Adipocyte (in vitro differentiated cells): ENCODE measurements around the gene UBXN10.
"Not testable (repeated sequence)": the region's sequence is repeated elsewhere in the genome, so short reads cannot be mapped to it uniquely, and the experiment has no call there.

Experiments used
- DNase-seq: peaks from one replicate; pipeline ENCODE4 v3.0.0-alpha.2; 2015; ENCODE audit warnings: low read depth
- H3K27me3 ChIP-seq: replicated peaks from 2 replicates; pipeline ENCODE4 v1.7.0; 2013; ENCODE audit warnings: mild to moderate bottlenecking, low read length, moderate library complexity; ENCODE audit not compliant: control insufficient read depth, insufficient read depth
- H3K36me3 ChIP-seq: 2 replicates; pipeline ENCODE4 v1.7.0; 2013; ENCODE audit warnings: low read length, mild to moderate bottlenecking, moderate library complexity; ENCODE audit not compliant: control insufficient read depth, insufficient read depth, severe bottlenecking
- H3K4me1 ChIP-seq: 2 replicates; pipeline ENCODE4 v1.7.0; 2013; ENCODE audit warnings: mild to moderate bottlenecking, low read length, moderate library complexity; ENCODE audit not compliant: control insufficient read depth, insufficient read depth
- H3K4me3 ChIP-seq: 2 replicates; pipeline ENCODE4 v1.7.0; 2013; ENCODE audit warnings: mild to moderate bottlenecking, low read length, moderate library complexity
- H3K9ac ChIP-seq: 2 replicates; pipeline ENCODE4 v1.7.0; 2013; ENCODE audit warnings: mild to moderate bottlenecking, low read length, moderate library complexity
- H3K9me3 ChIP-seq: 2 replicates; pipeline ENCODE4 v1.7.0; 2013; ENCODE audit warnings: mild to moderate bottlenecking, low read length, moderate library complexity; ENCODE audit not compliant: control insufficient read depth

Gene UBXN10

DNA sequence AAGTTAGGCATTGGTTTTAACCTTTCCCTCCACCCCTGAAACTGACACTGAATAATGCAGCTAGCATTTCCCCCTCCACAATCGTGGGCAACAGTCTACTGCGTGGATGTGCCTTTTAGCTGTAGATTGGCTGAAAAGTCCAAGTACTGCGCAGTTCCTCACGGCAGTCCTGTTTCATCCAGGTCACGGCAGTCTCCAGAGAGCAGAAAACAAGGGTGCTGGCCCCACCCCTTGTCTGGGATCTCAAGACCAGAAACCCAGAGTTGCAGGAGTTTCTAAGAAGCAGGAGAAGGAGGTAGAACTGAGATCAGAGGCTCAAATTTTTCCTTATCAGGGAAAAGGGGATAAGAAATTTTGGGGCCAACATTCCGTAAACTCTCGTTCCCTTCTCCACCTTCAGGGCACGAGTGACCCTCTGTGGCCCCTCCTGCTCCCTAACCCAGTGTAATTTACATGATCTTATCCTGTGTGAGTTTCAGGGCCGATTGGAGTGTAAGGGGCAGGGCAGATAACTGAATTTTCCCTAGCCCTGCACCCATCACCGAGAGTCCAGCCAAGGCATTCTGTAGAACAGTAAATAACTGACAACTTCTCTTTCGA lies 26.3 kb downstream of the UBXN10 start:
- Histone ChIP-seq H3K9me3 (peaks cover 6% of the 10 kb centered on the region), H3K9ac (peak overlapping the region; percentile 17)

DNA sequence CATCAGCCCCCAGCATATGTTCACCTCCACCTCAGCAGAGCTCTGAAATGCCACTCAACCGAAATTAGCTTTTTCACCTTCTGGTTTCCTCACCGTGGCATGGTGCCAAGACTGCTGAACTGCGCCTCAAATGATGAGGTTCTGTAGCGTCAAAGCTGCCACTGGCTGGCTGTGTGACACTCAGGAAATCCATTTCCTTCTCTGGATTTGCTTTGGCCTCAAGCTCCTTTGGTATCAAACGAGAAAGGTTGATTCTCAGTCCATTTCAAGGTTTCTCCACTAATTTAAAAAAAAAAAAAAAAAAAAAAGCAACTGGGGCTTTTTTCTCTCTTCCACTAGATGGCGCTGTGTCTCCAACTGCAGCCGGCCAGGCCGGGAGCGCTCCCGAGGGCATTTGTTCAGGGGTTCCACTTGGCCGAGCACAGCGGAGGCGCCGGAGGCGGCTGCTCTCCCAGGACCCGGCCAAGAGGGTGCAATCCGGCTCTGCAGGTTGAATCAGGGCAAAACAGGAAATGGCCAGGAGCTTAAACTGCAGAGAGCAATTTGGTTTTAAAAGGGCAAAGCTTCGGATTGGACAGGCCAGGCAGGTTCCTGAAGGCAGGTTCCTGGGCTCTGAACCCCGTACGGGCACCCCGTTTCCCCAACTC lies 26.9 kb downstream of the UBXN10 start:
- Histone ChIP-seq H3K9me3 (peaks cover 6% of the 10 kb centered on the region), H3K4me3 (no peak overlapping the region), H3K36me3 (no peaks in the 10 kb centered on the region), H3K27me3 (peaks cover 31% of the 10 kb centered on the region), H3K9ac (no peak overlapping the region), H3K4me1 (peaks cover 25% of the 10 kb centered on the region)
- DNase-seq = peak; percentile 83

More for the DNA sequence above, 26.3 kb downstream of the UBXN10 start:
- H3K27me3 ChIP-seq = peaks cover 27% of the 10 kb centered on the region
- peaks cover 25% of the 10 kb centered on the region for H3K4me1 ChIP-seq
- H3K4me3 ChIP-seq = no peak overlapping the region
- DNase-seq = no peak
- H3K36me3 ChIP-seq = no peaks in the 10 kb centered on the region

DNA sequence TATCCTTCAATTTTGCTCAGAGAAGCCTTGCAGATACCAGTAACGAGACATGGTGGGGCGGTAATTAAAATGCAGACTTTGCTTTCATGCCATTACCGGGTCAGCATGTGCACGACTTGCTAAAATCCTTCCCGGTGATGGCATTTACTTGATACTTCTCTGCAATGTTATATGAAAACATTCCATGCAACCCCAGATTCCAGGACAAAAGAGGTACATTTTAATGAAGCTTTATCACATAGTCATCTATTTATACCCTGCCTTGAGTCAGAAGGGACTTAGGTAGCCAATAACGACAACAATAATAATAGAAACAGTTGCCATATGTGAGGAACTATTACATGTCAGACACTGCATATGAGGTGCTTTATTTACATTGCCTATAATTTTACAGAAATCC lies 29.8 kb downstream of the UBXN10 start:
- Histone ChIP-seq H3K36me3 (no peaks in the 10 kb centered on the region), H3K9me3 (peaks cover 6% of the 10 kb centered on the region), H3K4me1 (peaks cover 24% of the 10 kb centered on the region), H3K9ac (no peak overlapping the region), H3K27me3 (peaks cover 33% of the 10 kb centered on the region), H3K4me3 (no peak overlapping the region)
- peak; percentile 12 for DNase-seq

DNA sequence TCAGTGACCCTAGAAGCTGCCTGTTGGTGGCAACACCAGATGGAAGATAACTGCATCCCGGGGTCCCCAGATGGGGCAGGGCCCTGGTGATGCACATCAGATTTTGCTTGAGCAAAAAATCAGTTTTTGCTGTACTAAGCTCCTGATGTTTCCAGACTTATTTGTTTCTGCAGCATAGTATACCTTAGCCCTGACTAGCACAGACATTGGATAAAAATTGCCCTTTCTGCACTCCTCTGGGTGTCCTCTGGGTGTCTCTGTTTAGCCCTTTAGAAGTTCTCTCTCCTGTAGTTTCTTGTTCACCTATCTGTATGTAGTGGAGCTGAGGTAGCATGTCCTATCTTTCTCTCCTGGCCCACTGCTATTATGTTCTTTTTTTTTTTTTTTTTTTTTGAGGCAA lies 30.7 kb downstream of the UBXN10 start:
- Histone ChIP-seq H3K9me3 (peaks cover 6% of the 10 kb centered on the region), H3K9ac (no peak overlapping the region), H3K27me3 (peaks cover 33% of the 10 kb centered on the region), H3K4me1 (peaks cover 20% of the 10 kb centered on the region), H3K4me3 (no peak overlapping the region), H3K36me3 (no peaks in the 10 kb centered on the region)
- DNase-seq = no peak

DNA sequence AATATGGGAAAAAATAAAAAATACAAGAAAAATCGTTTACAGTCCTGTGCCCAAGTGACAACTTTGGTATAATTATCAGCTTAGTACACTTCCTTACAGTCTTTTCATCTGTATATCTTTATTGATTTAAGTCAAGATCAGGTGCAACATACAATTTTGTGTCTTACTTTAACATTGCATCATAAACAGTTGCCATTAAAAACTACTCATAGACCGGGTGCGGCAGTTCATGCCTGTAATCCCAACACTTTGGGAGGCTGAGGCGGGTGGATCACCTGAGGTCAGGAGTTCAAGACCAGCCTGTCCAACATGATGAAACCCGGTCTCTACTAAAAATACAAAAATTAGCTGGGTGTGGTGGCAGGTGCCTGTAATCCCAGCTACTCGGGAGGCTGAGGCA lies 33.2 kb downstream of the UBXN10 start:
- H3K27me3 ChIP-seq = peaks cover 45% of the 10 kb centered on the region

DNA sequence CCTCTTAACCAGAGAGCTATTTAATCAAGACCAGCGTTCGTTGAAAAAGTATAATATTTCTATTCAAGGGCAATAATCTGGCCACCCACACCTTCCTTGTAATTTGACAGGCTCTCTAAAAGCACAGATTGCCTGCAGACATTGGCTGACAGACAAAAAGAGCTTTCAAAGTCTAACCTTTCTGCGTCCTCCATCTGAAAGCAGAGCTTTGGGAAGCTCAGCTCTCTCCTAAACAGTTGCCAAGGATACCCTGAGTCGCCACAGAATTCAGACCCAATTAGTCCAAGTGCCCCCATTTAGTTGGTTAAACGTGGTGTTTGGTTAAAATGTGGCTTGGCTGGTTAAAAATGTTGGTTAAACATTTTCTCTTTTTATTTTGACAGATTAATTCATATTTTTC lies 34.1 kb downstream of the UBXN10 start:
- Histone ChIP-seq H3K27me3 (peaks cover 46% of the 10 kb centered on the region), H3K4me1 (peaks cover 11% of the 10 kb centered on the region), H3K9ac (no peak overlapping the region), H3K9me3 (peaks cover 6% of the 10 kb centered on the region), H3K36me3 (no peaks in the 10 kb centered on the region), H3K4me3 (no peak overlapping the region)
- no peak for DNase-seq

More for the DNA sequence above, 33.2 kb downstream of the UBXN10 start:
- DNase-seq, H3K4me3 ChIP-seq, H3K9me3 ChIP-seq, H3K36me3 ChIP-seq, H3K9ac ChIP-seq: not testable (repeated sequence)
- H3K4me1 ChIP-seq = peaks cover 11% of the 10 kb centered on the region

DNA sequence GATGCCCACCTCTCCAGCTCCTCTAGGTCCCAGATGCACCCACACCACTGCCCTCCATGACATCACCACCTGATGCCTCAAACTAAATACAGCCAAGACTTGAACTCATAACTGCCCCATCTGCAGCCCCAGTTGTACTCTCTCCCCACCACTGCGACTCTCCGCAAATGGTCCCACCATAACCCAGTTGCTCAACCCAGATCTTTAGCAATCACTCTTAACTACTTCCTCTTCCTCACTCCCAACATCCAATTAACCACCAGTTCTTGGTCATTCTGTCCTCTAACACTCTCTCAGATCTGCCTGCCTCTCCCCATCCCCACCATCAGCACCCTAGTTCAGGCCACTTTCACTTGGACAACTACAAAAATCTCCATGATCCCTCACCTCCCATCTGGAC lies 37.2 kb downstream of the UBXN10 start:
- Histone ChIP-seq H3K4me3 (no peak overlapping the region), H3K27me3 (peaks cover 51% of the 10 kb centered on the region)
- DNase-seq = no peak

DNA sequence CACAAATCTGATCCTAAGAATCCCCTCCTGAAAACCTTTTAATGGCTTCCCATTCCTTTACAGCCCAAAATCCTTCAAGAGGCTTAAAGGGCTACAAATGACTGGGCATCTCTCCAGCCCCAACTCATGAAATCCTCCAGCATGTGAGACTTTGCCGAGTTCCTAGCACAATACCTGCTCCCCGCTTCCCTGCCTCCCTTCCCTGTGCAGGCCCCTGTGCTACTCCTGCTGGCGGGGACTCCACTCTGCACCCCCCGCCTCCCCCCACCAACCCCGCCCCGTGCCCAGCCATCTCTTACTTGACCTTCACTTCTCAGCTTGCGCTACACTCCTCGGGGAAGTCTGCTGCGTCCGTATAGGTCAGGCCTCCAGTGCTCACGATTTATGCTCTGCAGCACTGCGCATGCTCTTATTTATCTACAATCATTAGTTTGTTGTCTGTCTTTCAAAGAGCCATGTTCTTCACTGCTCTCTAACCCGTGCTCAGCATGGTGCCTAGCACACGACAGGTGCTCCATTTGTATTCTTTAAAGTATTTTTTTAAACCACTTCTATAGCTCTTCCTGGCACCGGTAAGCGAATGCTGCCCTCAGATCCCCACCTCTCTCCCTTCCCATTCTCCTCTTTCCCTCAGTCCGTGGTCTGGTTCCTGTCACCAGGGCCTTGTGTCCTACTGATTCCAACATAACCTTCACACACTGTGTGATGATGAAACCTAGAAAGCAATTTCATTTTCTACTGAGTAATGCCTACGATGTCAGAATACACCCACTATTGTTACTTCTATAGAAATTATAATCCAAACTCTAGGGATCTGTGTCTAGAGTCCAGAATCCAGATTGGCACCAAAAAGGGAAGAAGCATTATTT lies 37.9 kb downstream of the UBXN10 start:
- peaks cover 11% of the 10 kb centered on the region for H3K4me1 ChIP-seq
- no peak overlapping the region for H3K4me3 ChIP-seq
- H3K36me3 ChIP-seq = no peaks in the 10 kb centered on the region
- H3K9ac ChIP-seq = no peak overlapping the region
- peaks cover 55% of the 10 kb centered on the region for H3K27me3 ChIP-seq
- no peaks in the 10 kb centered on the region for H3K9me3 ChIP-seq
- DNase-seq = no peak

More for the DNA sequence above, 37.2 kb downstream of the UBXN10 start:
- Histone ChIP-seq H3K4me1 (peaks cover 11% of the 10 kb centered on the region), H3K9me3 (no peaks in the 10 kb centered on the region), H3K36me3 (no peaks in the 10 kb centered on the region), H3K9ac (no peak overlapping the region)

DNA sequence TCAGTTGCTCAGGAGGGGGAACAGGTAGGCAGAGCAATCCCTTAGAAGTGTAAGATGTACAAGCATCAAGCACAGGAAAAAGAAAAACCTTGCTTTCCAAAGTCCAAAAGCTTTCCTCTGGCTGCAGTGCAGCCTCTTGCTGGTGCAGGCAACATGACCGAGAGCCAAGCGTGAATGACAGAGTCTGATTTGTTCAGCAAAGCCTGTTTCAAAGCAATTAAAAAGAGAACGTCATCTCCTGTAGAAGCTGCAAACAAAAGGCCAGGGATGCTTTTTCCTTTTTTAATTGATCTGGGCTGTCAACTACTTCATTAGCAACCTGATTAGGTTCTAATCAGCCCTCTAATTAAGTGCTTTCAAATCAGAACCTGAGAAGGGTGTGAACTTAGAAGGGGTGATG lies 38.6 kb downstream of the UBXN10 start:
- Histone ChIP-seq H3K9ac (no peak overlapping the region), H3K4me1 (peaks cover 11% of the 10 kb centered on the region), H3K36me3 (no peaks in the 10 kb centered on the region), H3K4me3 (no peak overlapping the region), H3K9me3 (no peaks in the 10 kb centered on the region), H3K27me3 (peaks cover 61% of the 10 kb centered on the region)
- no peak for DNase-seq

DNA sequence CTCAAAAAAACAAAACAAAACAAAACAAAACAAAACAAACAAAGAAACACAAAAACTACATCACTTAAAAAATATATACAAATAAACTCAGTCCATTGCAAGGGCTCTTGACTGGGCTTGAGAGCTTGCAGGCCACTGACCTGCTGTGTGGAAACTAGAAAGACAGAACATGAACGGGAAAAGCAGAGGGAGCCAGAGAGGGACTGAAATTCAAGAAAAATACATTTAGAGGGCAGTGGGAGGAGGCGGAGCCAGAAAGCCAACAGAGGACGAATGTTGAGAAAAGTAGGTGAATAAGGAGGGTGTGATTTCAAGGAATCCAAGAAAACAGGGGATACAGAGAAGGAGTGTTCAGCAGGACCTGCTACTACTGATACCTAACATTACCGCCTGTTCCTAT lies 41.8 kb downstream of the UBXN10 start:
- H3K9me3 ChIP-seq = no peaks in the 10 kb centered on the region
- H3K4me1 ChIP-seq = peaks cover 4% of the 10 kb centered on the region
- peaks cover 54% of the 10 kb centered on the region for H3K27me3 ChIP-seq
- no peak overlapping the region for H3K4me3 ChIP-seq
- H3K9ac ChIP-seq = no peak overlapping the region
- DNase-seq = no peak
- no peaks in the 10 kb centered on the region for H3K36me3 ChIP-seq

DNA sequence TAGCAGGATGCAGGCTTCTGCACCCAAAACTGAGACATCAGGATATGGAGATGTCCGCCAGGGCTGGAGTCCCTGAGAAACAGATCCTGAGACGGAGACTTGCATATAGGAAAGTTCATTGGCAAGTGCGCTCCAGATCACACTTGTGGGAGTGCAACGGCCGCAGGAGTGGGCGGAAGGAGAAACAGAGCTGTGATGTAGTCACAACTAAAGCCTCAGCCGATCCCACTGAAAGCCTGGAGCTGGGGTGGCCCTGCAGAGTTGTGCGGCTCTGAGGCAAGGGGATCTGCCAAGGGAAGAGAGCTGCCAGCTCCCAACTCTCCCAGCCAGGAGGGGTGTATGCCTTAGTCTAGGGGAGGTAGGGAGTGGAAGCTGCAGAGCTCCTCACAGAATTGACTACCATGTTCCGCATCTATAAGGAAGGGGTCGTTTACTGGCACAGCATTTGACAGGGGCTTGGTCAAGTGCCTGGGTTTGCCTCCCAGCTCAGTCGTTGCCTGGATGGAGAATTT lies 42.5 kb downstream of the UBXN10 start:
- Histone ChIP-seq H3K9ac (no peak overlapping the region), H3K27me3 (peaks cover 54% of the 10 kb centered on the region)
- DNase-seq = no peak

More for the DNA sequence above, 42.5 kb downstream of the UBXN10 start:
- Histone ChIP-seq H3K36me3 (no peaks in the 10 kb centered on the region), H3K4me1 (peaks cover 1% of the 10 kb centered on the region), H3K9me3 (no peaks in the 10 kb centered on the region), H3K4me3 (no peak overlapping the region)
